Measurements from ENCODE around the gene SCD. TPM values are rescaled to one million over a fixed set of nuclear protein-coding genes. Genes with fewer than 3 reads are reported as not detected.

SCD gene
- total and polyA plus RNA-seq, 2 of the 13 experiments (the other 11 are each of a cell fraction or from before 2014, with no cell fraction given): 492 to 512 TPM

GRCh38 chr10:100346351-100346764 lies 675 bp upstream of the SCD start (continued):
- TF ChIP-seq SP1 (IDR thresholded peaks at IDR 0.05) (no peak), SP1 (CRISPR knock-in tag; IDR thresholded peaks at IDR 0.05) (peak; percentile 81), MTA1 (CRISPR knock-in tag; IDR thresholded peaks at IDR 0.05; ENCODE audit: borderline replicate concordance) (no peak), NCOA5 (CRISPR knock-in tag; IDR thresholded peaks at IDR 0.05) (no peak), PAX8 (CRISPR knock-in tag; IDR thresholded peaks at IDR 0.05; ENCODE audit: borderline replicate concordance) (no peak), NR3C1 (CRISPR knock-in tag; IDR thresholded peaks at IDR 0.05) (no peak), ZSCAN12 (CRISPR knock-in tag; IDR thresholded peaks at IDR 0.05) (0 out of 2 replicates have a peak, but pooled peaks have one; percentile 25), ZNF83 (CRISPR knock-in tag; IDR thresholded peaks at IDR 0.05; ENCODE audit: borderline replicate concordance) (peak; percentile 63; the same call in 1 of the 2 replicates), RARG (CRISPR knock-in tag; IDR thresholded peaks at IDR 0.05; ENCODE audit: low read depth) (no peak), ZNF609 (CRISPR knock-in tag; IDR thresholded peaks at IDR 0.05; ENCODE audit: borderline replicate concordance) (peak; percentile 87; the same call in 1 of the 2 replicates), ZSCAN29 (CRISPR knock-in tag; conservative IDR thresholded peaks at IDR 0.05) (no peak), ZFP37 (CRISPR knock-in tag; IDR thresholded peaks at IDR 0.05; ENCODE audit: borderline replicate concordance) (0 out of 2 replicates have a peak, but pooled peaks have one; percentile 68), KAT7 (CRISPR knock-in tag; IDR thresholded peaks at IDR 0.05; ENCODE audit: borderline replicate concordance) (no peak; the same call in none of the 2 replicates), ZBTB49 (CRISPR knock-in tag; IDR thresholded peaks at IDR 0.05; ENCODE audit: borderline replicate concordance) (no peak), RBM22 (optimal IDR thresholded peaks at IDR 0.05; ENCODE audit: low read length) (no peak), ZNF724P (CRISPR knock-in tag; IDR thresholded peaks at IDR 0.05; ENCODE audit: borderline replicate concordance) (no peak), ZNF670 (CRISPR knock-in tag; IDR thresholded peaks at IDR 0.05; ENCODE audit: borderline replicate concordance) (no peak)
- TF ChIP-seq, protein P1, sequence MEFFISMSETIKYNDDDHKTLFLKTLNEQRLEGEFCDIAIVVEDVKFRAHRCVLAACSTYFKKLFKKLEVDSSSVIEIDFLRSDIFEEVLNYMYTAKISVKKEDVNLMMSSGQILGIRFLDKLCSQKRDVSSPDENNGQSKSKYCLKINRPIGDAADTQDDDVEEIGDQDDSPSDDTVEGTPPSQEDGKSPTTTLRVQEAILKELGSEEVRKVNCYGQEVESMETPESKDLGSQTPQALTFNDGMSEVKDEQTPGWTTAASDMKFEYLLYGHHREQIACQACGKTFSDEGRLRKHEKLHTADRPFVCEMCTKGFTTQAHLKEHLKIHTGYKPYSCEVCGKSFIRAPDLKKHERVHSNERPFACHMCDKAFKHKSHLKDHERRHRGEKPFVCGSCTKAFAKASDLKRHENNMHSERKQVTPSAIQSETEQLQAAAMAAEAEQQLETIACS (CRISPR knock-in tag; IDR thresholded peaks at IDR 0.05): peak; percentile 32; the same call in 1 of the 2 replicates
